ENCODE results near the gene UNC5A.

- TF ChIP-seq CTCF (IDR thresholded peaks at IDR 0.05) (no peak), POLR2A (IDR thresholded peaks at IDR 0.05) (no peak), POLR2AphosphoS5 (IDR thresholded peaks at IDR 0.05) (no peak), EP300 (IDR thresholded peaks at IDR 0.05) (no peak)
Measured at GRCh38 chr5:176774216-176775171, 35.9 kb upstream of the UNC5A start.
